Activated CD4-positive, alpha-beta T cell treated with anti-CD3 and anti-CD28 coated beads, Interleukin-2, amount 50 U/mL, for 48 hours (primary cell): ENCODE measurements around the gene ERH.
"Not testable (repeated sequence)": the region's sequence is repeated elsewhere in the genome, so short reads cannot be mapped to it uniquely, and the experiment has no call there.

Experiments
- DNase-seq, 2 experiments: peaks; one replicate each; pipeline ENCODE4 v3.0.0-alpha.2; 2020

ERH gene

DNA sequence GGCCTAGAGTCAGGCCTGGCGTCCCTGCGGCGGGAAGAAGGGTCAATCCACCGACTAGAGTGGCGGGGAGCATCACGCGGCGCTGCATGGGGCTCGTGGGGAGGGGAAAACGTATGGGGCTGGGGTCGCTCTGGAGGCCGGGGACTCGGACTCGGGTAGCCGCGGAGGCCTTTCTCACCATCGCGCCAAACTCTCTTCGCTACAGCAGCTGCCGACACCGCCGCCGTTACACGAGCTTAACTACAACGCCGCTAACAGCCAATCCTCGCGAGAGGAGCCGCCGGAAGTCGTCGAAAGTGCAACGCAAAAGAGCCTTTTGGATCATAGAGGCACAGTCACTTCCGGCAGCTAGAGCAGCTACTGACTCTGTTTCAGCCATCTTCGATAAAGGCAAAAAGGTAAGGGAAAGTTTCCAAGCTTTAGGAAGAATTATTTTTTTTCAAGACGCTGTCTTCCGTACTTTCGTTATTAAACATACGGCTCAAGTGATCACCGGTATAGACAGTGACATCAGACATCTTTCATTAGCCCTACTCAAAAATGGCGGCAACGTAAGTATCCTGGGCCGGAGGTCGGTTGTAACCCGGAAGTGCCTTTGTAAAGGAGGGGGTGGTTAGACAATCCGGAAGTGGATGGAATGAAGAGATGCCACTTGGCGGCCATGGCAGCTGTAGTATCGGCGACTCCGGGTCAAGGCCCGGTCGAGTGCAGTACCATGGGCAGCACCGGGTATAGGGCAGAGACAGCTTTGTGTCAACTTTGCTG lies at the start of gene ERH, which contains the start of gene SLC39A9:
Gene ERH (minus strand): TSS at position 247 of the 765 bp plus-strand sequence. CDS start 66 bp downstream, at position 181.
Gene SLC39A9 (plus strand): TSS at position 640 of the 765 bp plus-strand sequence. CDS start 678 bp downstream, outside the sequence.
- DNase-seq, result peak; percentile 92 to 95

- DNase-seq, result no peak
These were observed 45.3 kb upstream of the ERH start for GRCh38 chr14:69443296-69443805.

DNA sequence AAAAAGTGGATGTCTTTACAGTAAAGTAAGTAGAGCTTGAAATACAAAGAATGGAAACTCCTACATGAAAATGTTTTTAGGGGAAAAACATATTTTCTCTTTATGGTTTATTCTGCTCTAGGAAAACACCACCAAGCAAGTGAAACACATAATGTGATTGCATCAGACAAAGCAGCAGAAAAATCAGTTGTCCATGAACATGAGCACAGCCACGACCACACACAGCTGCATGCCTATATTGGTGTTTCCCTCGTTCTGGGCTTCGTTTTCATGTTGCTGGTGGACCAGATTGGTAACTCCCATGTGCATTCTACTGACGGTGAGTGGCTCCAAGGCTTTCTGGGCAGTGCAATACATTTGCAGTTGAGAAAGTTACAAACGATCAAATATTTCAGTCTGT lies 43.8 kb upstream of the ERH start:
- no peak for DNase-seq

DNA sequence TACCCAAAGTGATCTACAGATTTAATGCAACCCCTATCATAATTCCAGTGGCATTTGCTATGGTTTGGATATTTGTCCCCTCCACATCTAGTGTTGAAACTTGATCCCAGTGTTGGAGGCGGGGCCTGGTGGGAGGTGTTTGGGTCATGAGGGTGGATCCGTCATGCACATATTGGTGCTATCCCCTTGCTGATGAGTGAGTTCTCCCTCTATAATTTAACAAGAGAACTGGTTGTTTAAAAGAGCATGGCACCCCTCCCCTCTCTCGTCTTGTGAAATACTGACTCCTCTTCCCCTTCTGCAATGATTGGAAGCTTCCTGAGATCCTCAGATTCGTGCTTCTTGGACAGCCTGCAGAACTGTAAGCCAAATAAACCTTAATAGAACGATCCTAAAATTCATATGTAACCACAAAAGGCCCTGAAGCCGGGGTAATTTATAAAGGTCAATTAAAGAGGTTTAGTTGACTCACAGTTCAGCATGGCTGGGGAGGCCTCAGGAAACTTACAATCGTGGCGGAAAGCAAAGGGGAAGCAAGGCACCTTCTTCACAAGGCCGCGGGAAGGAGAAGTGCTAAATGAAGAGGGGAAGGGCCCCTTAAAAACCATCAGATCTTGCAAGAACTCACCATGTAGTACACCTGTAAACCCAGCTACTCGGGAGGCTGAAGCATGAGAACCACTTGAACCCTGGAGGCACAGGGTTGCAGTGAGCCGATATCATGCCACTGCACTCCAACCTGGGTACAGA lies 41.6 kb upstream of the ERH start:
- no peak for DNase-seq

DNA sequence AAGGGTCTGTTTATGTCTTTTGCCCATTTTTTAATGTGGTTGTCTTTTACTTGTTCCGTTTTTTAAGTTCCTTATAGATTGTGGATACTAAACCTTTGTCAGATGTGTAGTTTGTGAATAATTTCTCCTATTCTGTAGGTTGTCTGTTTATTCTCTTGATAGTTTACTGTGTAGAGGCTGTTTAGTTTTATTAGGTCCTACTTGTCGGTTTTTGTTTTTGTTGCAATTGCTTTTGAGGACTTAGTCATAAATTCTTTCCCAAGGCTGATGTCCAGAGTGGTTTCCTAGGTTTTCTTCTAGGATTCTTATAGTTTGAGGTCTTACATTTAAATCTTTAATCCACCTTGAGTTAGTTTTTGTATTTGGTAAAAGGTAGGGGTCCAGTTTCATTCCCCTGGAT lies 34.3 kb upstream of the ERH start:
- no peak for DNase-seq

- DNase-seq, result no peak
These were observed 32.3 kb upstream of the ERH start for GRCh38 chr14:69430306-69430939.

DNA sequence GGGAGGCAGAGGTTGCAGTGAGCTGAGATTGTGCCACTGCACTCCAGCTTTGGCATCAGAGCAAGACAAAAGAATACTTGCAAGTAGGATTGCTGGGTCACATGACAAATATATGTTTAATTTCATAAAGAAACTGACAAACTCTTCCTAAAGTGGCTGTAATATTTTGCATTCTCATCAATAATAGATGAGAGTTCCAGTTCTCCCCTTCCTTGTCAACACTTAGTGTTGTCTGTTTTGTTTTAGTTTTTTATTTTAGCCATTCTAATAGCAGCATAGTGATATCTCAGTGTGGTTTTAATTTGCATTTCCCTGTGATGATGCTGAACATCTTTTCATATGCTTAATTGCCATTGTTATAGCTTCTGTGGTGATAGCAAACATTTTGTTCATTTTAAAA lies 31.5 kb upstream of the ERH start:
- DNase-seq, result no peak

DNA sequence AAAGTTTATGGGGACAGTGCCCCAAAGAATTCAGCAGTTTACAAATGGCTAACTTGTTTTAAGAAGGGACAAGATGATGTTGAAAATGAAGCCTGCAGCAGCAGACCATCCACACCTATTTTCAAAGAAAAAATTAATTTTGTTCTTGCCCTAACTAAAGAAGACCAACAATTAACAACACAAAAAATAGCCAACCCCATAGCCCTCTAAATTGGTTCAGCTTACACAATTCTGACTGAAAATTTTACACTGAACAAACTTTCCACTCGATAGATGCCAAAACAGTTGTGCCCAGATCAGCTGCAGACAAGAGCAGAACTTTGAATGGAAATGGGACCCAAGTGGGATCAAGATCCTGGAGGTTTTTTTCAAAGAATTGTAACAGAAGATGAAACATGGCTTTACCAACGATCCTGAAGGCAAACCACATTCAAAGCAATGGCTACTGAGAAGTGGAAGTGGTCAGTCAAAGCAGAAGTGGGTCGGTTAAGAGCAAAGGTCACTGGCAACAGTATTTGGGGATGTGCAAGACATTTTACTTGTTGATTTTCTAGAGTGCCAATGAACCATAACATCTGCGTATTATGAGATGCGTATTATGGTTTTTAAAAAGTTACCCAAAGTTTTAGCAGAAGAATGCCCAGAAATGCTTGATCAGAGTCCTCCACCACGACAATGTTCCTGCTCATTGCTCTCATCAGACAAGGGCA lies 30.3 kb upstream of the ERH start:
- DNase-seq, result no peak

DNA sequence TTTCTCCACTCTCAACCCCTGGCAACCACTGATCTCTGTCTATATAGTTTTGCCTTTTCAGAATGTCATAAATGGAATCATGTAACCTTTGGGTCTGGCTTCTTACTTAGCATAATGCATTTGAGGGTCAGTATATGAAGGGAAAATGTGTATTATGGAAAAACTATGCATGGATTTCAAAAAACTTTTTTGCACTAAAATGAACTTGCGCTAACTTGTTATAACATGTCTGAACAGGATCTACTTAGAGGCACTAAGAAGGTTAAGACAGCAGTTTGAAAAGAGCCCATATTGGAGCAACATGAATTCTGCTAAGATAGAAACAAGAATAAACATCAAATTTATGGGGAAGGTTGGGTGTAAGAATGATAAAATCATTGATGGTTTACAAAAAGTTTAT lies 29.5 kb upstream of the ERH start:
- DNase-seq, result no peak

- DNase-seq, result no peak
These were observed 26.2 kb upstream of the ERH start for GRCh38 chr14:69424149-69424923.

DNA sequence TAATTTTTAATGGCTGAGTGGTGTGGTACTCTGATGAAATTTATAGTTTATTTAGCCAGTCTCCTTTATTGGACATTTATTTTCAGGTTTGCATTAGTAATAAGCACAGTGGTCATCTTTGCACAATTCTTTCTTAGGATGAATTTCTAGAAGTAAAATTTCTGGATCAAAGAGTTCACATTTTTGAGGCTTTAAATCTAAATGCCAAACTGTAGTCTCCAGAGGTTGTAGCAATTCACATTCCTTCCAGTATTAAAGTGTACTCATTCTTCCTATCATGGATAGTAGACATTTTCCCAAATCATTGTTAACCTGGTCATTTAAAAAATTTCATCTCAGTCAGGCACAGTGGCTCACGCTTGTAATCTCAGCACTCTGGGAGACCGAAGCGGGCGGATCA lies 25.2 kb upstream of the ERH start:
- DNase-seq, result no peak

GRCh38 chr14:69416087-69416486 lies 18.0 kb upstream of the ERH start:
- not testable (repeated sequence) for DNase-seq

DNA sequence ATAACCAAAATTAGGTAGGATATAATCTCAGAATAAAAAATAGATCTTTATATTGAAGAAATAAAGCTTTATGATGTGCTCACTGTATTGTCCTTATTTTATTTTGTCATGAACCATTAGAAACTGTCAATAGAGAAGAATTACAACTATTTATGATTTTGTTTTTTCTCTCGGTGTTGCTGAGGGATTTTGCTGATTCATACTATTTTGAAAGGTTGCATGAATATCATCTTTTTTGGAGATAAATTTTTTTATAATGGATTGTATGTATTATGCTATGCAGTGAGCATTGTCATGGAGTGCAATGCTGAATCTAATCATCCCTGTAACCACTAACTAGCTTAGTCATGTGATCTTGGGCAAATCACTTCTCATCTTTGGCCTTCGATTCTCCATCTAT lies 15.4 kb upstream of the ERH start:
- DNase-seq, result no peak

DNA sequence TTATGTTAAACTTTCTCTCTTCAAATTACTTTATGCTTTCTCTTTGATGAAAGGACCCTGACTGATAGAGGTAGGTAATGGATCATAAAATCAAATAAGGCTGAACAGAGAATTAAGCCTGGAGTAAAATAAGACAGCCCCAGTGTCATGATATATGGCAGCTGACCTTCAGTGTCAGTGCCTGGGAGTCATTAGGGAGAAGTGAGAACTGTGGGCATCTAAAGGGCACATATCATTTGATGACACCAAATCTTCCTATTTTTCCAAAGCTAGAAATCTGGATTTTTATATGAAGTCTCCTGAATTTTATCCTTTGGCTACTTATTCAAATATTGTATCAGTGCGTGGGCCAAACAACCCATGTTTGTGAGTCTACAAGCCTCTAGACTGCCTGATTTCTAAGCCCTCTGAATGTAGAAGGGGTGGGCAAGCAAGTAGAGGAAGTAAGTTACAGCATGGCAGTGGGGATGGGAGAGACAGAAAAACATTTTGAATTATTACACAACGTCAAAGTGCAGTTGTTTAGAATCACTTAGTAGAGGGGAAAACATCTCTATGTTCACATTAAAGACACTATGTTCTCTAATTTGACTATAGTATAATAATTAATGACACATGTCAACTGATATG lies 10.3 kb upstream of the ERH start:
- no peak for DNase-seq

DNA sequence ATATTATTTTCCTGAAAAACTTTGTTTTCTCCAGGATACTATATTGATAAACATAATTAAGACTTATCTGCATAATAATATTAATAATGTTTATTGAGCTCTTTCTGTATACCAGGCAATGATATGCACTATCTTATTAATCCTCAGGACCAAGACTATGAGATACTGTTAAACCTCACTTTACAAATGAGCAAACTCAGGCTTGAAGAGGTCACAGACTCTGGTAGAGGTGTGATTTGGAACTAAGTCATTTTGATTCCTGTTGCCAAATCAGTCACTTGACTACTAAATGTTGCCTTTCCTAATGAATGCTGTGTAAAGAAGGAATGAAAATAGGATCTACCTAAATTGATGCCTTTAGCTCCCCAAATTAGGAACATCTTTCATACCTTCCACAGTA lies 7.7 kb upstream of the ERH start:
- no peak for DNase-seq

- DNase-seq, result no peak
These were observed 6.8 kb upstream of the ERH start for GRCh38 chr14:69404883-69405282.

DNA sequence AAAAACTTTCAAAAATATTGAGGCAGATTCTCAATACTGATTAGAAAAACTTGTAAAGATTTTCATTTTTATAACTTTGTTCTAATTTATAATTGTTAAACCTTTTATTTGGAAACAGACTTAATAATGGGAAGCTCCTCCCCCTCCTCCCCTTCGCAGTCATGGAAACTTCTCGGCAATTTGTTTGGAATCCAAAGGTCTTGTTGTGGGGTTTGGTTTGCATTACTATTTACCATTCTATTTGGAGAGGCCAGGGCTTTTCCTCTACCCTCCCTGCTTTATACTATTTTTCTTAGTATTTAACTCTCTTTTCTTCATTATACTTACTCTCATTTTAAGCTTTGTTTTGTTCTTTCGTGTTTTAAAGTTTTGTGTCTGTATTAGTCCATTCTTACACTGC lies 6.4 kb upstream of the ERH start:
- no peak for DNase-seq

- no peak for DNase-seq
These were observed 3.7 kb upstream of the ERH start for GRCh38 chr14:69401841-69402240.

GRCh38 chr14:69400154-69400553 lies 2.1 kb upstream of the ERH start:
- DNase-seq, result no peak

- no peak for DNase-seq
These were observed 1.7 kb upstream of the ERH start for GRCh38 chr14:69399750-69400149.

GRCh38 chr14:69398818-69399210 lies 715 bp upstream of the ERH start:
- DNase-seq, result no peak

DNA sequence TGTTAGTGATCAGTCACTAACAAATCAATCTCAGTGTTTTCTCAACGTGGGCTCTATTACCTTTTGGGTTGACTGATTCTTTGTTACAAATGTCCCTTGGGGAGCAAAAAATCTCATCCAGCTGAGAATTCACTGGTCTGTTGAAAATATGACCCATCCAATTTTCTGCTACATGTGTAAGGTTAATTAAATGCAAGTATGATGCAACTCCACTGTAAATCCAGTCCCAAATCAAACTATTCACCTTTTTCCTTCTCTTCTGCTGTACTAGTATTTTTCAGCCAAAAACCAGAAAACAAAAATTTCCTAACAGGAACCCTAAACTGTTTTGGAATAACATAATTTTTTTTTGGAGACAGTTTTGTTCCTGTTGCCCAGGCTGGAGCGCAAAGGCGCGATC lies 2.2 kb downstream of the ERH start:
- no peak for DNase-seq
